Liver (tissue), 9 donors: Measurements from ENCODE around the gene PTBP3. TPM values are rescaled to one million over a fixed set of nuclear protein-coding genes. Genes with fewer than 3 reads are reported as not detected.

Source experiments
- DNase-seq: peaks from one replicate; pipeline ENCODE4 v3.0.0-alpha.2; 2017; ENCODE audit warnings: low spot score
- H3K27ac ChIP-seq, 2 donors: one replicate each; pipeline ENCODE4 v1.7.0; 2013; ENCODE audit warnings: inconsistent platforms in 2 of 2, low read length in 2 of 2, control low read depth in 1 of 2, low read depth in 1 of 2, mild to moderate bottlenecking in 1 of 2
- H3K27me3 ChIP-seq, 4 donors: one replicate each; pipeline versions ENCODE4 v1.6.1 to v1.7.0; 2013; ENCODE audit warnings: low read length in 3 of 4, inconsistent platforms in 1 of 4, mild to moderate bottlenecking in 1 of 4, moderate library complexity in 1 of 4; ENCODE audit not compliant: control insufficient read depth in 4 of 4, insufficient read depth in 4 of 4
- H3K36me3 ChIP-seq, 4 donors: one replicate each; pipeline versions ENCODE4 v1.6.1 to v1.7.0; 2013; ENCODE audit warnings: low read length in 3 of 4, mild to moderate bottlenecking in 3 of 4, low read depth in 1 of 4, moderate library complexity in 1 of 4; ENCODE audit not compliant: control insufficient read depth in 4 of 4, insufficient read depth in 3 of 4
- H3K4me1 ChIP-seq, 4 donors: one replicate each; pipeline versions ENCODE4 v1.6.1 to v1.7.0; 2013; ENCODE audit warnings: low read length in 3 of 4, mild to moderate bottlenecking in 3 of 4, moderate library complexity in 1 of 4; ENCODE audit not compliant: control insufficient read depth in 4 of 4, insufficient read depth in 4 of 4
- H3K4me3 ChIP-seq, 3 donors: one replicate each; pipeline versions ENCODE4 v1.6.1 to v1.7.0; 2013; ENCODE audit warnings: low read length in 3 of 3, control low read depth in 1 of 3, low read depth in 1 of 3, mild to moderate bottlenecking in 1 of 3
- H3K9ac ChIP-seq, 2 donors: one replicate each; pipeline ENCODE4 v1.7.0; 2013; ENCODE audit warnings: low read length in 2 of 2, mild to moderate bottlenecking in 2 of 2, moderate library complexity in 2 of 2, control low read depth in 1 of 2, low read depth in 1 of 2
- H3K9me3 ChIP-seq, 4 donors: one replicate each; pipeline versions ENCODE4 v1.6.1 to v1.7.0; 2013; ENCODE audit warnings: low read length in 3 of 4; ENCODE audit not compliant: control insufficient read depth in 4 of 4
- EGR1 ChIP-seq, 2 donors: IDR thresholded peaks; 2 replicates each; pipeline ENCODE4 v1.6.1; 2016 to 2018; ENCODE audit warnings: antibody characterized with exemption in 2 of 2, low read depth in 2 of 2
- FOXA1 ChIP-seq: IDR thresholded peaks from 2 replicates; pipeline ENCODE4 v1.6.1; 2016; ENCODE audit warnings: antibody characterized with exemption
- FOXA2 ChIP-seq: IDR thresholded peaks from 2 replicates; pipeline ENCODE4 v1.6.1; 2016; ENCODE audit warnings: antibody characterized with exemption
- GABPA ChIP-seq, 2 donors: IDR thresholded peaks in 1 of 2; conservative IDR thresholded peaks in 1 of 2; 2 replicates each; pipeline ENCODE4 v1.6.1; 2016; ENCODE audit warnings: antibody characterized with exemption in 2 of 2, mild to moderate bottlenecking in 1 of 2, moderate library complexity in 1 of 2
- HNF4A ChIP-seq, 2 donors: conservative IDR thresholded peaks; 2 replicates each; pipeline ENCODE4 v1.6.1; 2016; ENCODE audit warnings: antibody characterized with exemption in 2 of 2, mild to moderate bottlenecking in 2 of 2
- HNF4G ChIP-seq: IDR thresholded peaks from 2 replicates; pipeline ENCODE4 v1.6.1; 2016; ENCODE audit warnings: antibody characterized with exemption
- JUND ChIP-seq, 2 donors: IDR thresholded peaks; 2 replicates each; pipeline ENCODE4 v1.6.1; 2016; ENCODE audit warnings: antibody characterized with exemption in 2 of 2
- NR2F2 ChIP-seq: IDR thresholded peaks from 2 replicates; pipeline ENCODE4 v1.6.1; 2016; ENCODE audit warnings: antibody characterized with exemption
- RAD21 ChIP-seq, 2 donors: IDR thresholded peaks; 2 replicates each; pipeline ENCODE4 v1.6.1; 2016; ENCODE audit warnings: antibody characterized with exemption in 2 of 2, mild to moderate bottlenecking in 2 of 2
- RXRA ChIP-seq, 2 donors: IDR thresholded peaks; 2 replicates each; pipeline ENCODE4 v1.6.1; 2017 to 2018; ENCODE audit warnings: antibody characterized with exemption in 2 of 2, mild to moderate bottlenecking in 1 of 2
- SP1 ChIP-seq: IDR thresholded peaks from 2 replicates; pipeline ENCODE4 v1.6.1; 2018; ENCODE audit warnings: antibody characterized with exemption, mild to moderate bottlenecking
- TAF1 ChIP-seq: conservative IDR thresholded peaks from 2 replicates; pipeline ENCODE4 v1.6.1; 2016; ENCODE audit warnings: antibody characterized with exemption, mild to moderate bottlenecking
- YY1 ChIP-seq: IDR thresholded peaks from 2 replicates; pipeline ENCODE4 v1.6.1; 2016; ENCODE audit warnings: antibody characterized with exemption, mild to moderate bottlenecking
- WGBS: extraction: QIAGEN DNeasy Blood & Tissue Kit; methylation state at CpG from one replicate; pipeline ENCODE4 v1.1.7; 2013; 5-methylcytosine and 5-hydroxymethylcytosine counted together
- polyA plus RNA-seq, 2 donors: library from polyadenylated mRNA; stranded (reverse) in 1 of 2; unstranded in 1 of 2; fragments of 200-250 nt in 1 of 2; fragments of >200 nt in 1 of 2; fragmentation: Nextera tagmentation in 1 of 2; extraction: Ambion mirVana in 1 of 2; gene quantifications; one replicate each; pipeline versions ENCODE4 v1.2.1 to v1.2.3, GENCODE V29; 2013 to 2015
- total RNA-seq, 2 donors: library from RNA; depleted of rRNA; stranded (reverse); fragments of >200 nt; gene quantifications; one replicate each; pipeline ENCODE4 v1.2.3, GENCODE V29; 2014
- TF ChIP-seq, protein P1 (sequence below): fragments of 150-350 bp; IDR thresholded peaks from 2 replicates; pipeline ENCODE4 v1.5.1; 2017; ENCODE audit warnings: improper control_type of control experiment, low read depth, low read length; ENCODE audit not compliant: missing input control
- TF ChIP-seq, protein P2 (sequence below): IDR thresholded peaks from 2 replicates; pipeline ENCODE4 v1.6.1; 2016; ENCODE audit warnings: antibody characterized with exemption, mild to moderate bottlenecking
- TF ChIP-seq, protein P3 (sequence below): IDR thresholded peaks from 2 replicates; pipeline ENCODE4 v1.6.1; 2016; ENCODE audit warnings: antibody characterized with exemption
- TF ChIP-seq, protein P4 (sequence below): IDR thresholded peaks from 2 replicates; pipeline ENCODE4 v1.6.1; 2016; ENCODE audit warnings: antibody characterized with exemption
- TF ChIP-seq, protein P5 (sequence below): IDR thresholded peaks from 2 replicates; pipeline ENCODE4 v1.6.1; 2016; ENCODE audit warnings: antibody characterized with exemption
- donor health status: healthy.
- donor health status: healthy.
- donor health status: healthy.
- donor health status: healthy.
- donor health status: healthy.

The PTBP3 gene
- total and polyA plus RNA-seq, 4 donors = 4.3 to 34.1 (median 9.2) TPM

DNA sequence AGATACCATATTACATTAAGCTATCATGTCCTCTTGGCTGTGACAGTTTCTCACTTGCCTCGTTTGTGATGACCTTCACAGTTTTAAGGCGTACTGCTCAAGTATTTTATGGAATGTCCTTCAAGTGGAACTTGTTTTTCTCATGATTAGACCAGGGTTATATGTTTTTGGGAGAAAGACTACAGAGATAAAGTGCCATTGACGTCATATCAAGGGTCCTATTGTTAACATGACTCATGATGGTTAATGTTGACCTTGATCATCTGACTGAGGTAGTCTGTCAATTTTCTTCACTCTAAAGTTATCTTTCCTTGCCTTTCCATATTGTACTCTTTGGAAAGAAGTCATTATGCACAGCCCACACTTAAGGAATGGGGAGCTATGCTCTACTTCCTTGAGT lies 17.8 kb upstream of the PTBP3 start:
- Histone ChIP-seq H3K36me3 (no peaks in the 10 kb centered on the region), H3K9me3 (no peaks in the 10 kb centered on the region), H3K27me3 (no peaks in the 10 kb centered on the region), H3K4me3 (no peak overlapping the region), H3K9ac (no peak overlapping the region), H3K4me1 (peaks cover 8 to 39% (median 23%) of the 10 kb centered on the region in 4 donors), H3K27ac (no peak overlapping the region)
- TF ChIP-seq FOXA2 (no peak), EGR1 (IDR thresholded peaks at IDR 0.05; ENCODE audit: low read depth in 2 of 2) (no peak), FOXA1 (no peak), GABPA (IDR thresholded peaks at IDR 0.05 in 1 of 2, conservative IDR thresholded peaks at IDR 0.05 in 1 of 2) (no peak), RXRA (IDR thresholded peaks at IDR 0.05) (no peak), TAF1 (no peak), HNF4G (no peak), YY1 (no peak), NR2F2 (no peak), RAD21 (IDR thresholded peaks at IDR 0.05) (no peak), JUND (IDR thresholded peaks at IDR 0.05) (no peak), SP1 (no peak), HNF4A (conservative IDR thresholded peaks at IDR 0.05) (no peak)
- TF ChIP-seq, protein P1, sequence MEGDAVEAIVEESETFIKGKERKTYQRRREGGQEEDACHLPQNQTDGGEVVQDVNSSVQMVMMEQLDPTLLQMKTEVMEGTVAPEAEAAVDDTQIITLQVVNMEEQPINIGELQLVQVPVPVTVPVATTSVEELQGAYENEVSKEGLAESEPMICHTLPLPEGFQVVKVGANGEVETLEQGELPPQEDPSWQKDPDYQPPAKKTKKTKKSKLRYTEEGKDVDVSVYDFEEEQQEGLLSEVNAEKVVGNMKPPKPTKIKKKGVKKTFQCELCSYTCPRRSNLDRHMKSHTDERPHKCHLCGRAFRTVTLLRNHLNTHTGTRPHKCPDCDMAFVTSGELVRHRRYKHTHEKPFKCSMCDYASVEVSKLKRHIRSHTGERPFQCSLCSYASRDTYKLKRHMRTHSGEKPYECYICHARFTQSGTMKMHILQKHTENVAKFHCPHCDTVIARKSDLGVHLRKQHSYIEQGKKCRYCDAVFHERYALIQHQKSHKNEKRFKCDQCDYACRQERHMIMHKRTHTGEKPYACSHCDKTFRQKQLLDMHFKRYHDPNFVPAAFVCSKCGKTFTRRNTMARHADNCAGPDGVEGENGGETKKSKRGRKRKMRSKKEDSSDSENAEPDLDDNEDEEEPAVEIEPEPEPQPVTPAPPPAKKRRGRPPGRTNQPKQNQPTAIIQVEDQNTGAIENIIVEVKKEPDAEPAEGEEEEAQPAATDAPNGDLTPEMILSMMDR = no peak
- TF ChIP-seq, protein P2, sequence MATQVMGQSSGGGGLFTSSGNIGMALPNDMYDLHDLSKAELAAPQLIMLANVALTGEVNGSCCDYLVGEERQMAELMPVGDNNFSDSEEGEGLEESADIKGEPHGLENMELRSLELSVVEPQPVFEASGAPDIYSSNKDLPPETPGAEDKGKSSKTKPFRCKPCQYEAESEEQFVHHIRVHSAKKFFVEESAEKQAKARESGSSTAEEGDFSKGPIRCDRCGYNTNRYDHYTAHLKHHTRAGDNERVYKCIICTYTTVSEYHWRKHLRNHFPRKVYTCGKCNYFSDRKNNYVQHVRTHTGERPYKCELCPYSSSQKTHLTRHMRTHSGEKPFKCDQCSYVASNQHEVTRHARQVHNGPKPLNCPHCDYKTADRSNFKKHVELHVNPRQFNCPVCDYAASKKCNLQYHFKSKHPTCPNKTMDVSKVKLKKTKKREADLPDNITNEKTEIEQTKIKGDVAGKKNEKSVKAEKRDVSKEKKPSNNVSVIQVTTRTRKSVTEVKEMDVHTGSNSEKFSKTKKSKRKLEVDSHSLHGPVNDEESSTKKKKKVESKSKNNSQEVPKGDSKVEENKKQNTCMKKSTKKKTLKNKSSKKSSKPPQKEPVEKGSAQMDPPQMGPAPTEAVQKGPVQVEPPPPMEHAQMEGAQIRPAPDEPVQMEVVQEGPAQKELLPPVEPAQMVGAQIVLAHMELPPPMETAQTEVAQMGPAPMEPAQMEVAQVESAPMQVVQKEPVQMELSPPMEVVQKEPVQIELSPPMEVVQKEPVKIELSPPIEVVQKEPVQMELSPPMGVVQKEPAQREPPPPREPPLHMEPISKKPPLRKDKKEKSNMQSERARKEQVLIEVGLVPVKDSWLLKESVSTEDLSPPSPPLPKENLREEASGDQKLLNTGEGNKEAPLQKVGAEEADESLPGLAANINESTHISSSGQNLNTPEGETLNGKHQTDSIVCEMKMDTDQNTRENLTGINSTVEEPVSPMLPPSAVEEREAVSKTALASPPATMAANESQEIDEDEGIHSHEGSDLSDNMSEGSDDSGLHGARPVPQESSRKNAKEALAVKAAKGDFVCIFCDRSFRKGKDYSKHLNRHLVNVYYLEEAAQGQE = no peak
- TF ChIP-seq, protein P3, sequence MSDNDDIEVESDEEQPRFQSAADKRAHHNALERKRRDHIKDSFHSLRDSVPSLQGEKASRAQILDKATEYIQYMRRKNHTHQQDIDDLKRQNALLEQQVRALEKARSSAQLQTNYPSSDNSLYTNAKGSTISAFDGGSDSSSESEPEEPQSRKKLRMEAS = no peak
- TF ChIP-seq, protein P4, sequence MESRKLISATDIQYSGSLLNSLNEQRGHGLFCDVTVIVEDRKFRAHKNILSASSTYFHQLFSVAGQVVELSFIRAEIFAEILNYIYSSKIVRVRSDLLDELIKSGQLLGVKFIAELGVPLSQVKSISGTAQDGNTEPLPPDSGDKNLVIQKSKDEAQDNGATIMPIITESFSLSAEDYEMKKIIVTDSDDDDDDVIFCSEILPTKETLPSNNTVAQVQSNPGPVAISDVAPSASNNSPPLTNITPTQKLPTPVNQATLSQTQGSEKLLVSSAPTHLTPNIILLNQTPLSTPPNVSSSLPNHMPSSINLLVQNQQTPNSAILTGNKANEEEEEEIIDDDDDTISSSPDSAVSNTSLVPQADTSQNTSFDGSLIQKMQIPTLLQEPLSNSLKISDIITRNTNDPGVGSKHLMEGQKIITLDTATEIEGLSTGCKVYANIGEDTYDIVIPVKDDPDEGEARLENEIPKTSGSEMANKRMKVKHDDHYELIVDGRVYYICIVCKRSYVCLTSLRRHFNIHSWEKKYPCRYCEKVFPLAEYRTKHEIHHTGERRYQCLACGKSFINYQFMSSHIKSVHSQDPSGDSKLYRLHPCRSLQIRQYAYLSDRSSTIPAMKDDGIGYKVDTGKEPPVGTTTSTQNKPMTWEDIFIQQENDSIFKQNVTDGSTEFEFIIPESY = no peak
- TF ChIP-seq, protein P5, sequence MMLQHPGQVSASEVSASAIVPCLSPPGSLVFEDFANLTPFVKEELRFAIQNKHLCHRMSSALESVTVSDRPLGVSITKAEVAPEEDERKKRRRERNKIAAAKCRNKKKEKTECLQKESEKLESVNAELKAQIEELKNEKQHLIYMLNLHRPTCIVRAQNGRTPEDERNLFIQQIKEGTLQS = no peak
- no peak for DNase-seq
- 75% methylated on average over 3 of the region's 3 CpGs for WGBS
